Activated CD4-positive, CD25-positive, alpha-beta regulatory T cell (primary cell): ENCODE results near the gene KNCN.

Experiments
- DNase-seq, 4 experiments: peaks; one replicate each; lab custom pipeline; 2025; lab: John Stamatoyannopoulos, UW

Gene KNCN

DNA sequence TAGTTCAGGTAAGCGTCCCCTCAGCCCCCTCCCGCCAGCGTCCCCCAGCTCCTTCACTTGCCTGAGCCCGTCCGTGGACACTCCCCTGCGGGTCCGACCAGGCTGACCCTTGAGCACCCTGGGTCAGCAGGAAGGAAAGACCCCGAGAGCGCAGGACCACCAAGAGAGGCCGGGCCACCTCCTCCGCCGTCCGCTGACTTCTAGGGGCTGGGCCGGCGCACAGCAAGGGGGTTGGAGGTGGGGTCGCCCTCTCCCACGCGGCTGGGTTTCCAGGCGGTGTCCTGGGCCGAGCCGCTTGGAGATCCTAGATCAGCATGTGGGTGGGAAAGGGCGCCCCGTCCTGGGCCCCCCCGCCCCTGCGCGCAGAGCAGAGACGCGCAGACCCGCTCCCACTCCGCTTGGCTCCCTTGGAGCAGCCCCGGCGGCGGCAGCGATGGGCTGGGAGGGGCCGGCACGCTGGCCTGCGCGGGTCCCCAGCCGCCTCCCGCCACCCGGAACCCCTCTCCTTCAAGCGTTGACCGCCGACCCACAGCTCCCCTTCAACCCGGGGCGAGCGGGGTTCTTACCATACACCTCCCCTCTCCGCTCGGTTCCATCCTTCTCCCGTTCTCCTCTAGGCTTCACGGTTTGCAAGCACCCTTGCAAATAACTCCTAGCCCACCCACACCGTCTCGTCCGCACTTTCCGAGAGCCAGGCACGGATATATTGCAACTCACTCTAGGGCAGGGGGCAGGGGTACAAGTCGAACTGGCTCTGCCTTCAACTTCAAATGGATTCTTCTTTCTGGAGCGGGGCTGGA is 7.5 kb downstream of the KNCN start:
- DNase-seq = no peak

GRCh38 chr1:46543382-46543760 is 8.1 kb downstream of the KNCN start:
- no peak for DNase-seq

DNA sequence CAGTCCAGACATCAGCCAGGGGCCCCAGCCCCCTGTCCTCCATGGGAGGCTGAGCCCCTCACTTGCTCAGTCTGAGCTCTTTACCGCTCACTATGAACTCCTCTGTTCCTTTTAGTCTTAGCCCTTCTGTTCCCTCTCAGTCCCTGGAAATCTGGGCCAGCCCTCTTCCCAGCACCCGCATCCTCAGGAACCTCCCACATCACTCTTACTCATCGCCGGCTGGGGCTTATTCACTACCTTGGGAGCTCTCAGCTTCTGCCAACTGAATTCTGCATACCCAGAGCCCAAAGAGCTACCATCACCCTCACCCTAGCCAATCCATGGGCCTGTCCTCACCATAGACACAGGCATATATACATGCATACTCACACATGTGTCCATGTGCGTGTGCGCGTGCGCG is 11.5 kb downstream of the KNCN start:
- no peak for DNase-seq

DNA sequence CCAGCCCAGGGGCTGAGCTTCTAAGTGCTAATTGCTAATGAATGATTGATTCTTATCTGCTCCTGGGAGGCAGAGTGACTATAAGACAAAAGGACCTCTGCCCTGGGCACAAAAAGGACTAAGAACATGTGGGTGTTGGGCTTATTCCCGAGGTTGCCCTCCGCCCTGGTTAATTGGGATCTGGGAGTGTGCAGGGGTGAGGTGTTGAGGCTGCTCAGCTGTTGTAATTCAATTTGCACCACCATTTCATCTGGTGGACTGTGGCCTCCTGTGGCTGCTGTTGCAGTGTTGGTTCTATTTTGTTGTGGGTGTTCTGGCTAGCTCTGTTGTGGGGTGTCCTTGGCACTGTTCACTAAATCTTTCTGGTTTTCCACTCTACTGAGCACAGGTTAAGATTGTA is 13.3 kb downstream of the KNCN start:
- no peak for DNase-seq

- DNase-seq = no peak
These were observed 13.8 kb downstream of the KNCN start for GRCh38 chr1:46537651-46538050.

GRCh38 chr1:46536527-46536926 is 14.9 kb downstream of the KNCN start:
- no peak for DNase-seq

DNA sequence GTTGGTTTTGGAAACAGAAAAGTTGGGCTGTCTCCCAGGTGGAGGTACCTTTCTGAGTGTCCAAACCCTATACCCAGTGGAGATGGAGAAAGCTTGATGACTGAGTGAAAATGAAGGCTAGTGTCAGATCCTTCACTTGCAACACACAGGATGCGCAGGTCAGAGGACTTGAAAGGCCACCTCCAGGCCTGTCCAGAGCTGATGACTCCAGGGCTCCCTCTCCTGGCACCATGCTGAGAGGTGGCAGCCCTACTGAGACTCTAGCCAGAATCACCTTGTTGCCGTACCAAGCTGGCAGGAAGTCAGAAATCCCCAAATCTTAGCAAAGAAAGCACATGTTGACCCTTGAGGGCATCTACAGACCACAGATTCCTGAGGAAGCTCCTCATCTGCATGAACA is 16.4 kb downstream of the KNCN start:
- DNase-seq = no peak

DNA sequence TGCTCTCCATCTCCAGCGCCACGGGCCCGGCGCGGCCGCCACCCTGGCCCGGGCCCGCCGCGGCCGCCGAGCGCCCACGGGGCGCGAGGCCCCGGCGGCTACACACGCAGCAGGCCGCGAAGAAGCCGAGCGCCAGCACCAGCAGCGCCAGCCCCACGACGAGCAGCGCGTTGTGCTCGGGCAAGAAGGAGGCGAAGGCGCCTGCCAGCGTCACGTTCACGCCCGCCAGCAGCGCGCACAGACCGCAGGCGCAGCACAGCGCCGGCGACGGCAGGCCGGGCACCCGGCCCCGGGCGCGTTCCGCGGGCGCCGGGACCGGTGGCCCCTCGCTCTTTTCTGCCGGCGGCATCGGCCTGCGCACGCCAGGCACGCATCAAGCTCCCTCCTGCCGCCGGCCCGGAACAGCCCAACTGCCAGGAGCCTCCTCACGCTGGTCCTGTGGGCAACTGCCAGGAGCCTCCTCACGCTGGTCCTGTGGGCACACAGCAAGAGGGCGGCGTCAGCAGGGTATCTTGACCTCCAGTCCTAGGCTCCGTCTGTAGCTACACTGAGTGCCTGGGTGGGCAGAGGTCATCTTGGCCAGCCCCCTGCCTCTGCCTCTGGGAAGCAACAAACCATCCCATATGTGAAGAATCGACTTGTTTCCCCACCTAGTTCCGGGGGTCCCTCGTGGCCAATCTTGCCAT is 18.1 kb downstream of the KNCN start:
- DNase-seq = peak in 2 of 4 experiments; percentile 16 to 23

DNA sequence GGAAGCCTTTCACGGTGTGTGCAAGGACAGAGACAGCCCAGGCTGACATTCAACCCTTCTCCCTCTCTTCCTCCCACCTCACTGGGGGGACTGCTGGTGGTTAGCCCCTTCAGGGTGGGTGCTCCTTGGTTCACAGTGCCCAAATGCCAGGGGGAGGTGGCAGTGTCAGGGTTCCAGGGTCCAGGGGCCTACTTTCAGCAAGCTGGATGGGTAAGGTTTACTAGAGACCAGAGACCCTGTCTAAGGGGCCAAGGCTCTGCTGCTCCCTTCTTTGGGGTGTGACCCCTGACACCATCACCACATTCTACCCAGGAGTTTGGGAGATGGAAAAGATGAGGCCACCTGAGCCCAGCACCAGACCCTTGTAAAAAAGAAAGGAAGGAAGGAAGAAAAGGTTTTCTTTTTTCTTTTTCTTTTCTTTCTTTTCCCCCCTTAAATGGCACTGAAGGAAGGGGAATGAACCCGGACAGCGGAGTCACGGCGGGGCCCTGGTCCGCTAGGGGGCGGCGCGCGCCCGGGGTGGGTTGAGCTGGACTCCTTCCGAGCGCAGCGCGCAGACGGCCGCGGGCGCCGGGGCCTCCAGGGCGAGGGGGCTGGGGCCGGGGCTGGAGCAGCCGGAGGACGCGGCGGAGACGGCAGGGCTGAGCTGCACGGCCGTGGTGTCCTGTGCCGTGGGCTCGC is 18.8 kb downstream of the KNCN start:
- peak; percentile 42 to 56 (median 52) for DNase-seq

GRCh38 chr1:46532095-46532494 is 19.4 kb downstream of the KNCN start:
- DNase-seq = no peak

- no peak for DNase-seq
These were observed 20.5 kb downstream of the KNCN start for GRCh38 chr1:46530791-46531409.

DNA sequence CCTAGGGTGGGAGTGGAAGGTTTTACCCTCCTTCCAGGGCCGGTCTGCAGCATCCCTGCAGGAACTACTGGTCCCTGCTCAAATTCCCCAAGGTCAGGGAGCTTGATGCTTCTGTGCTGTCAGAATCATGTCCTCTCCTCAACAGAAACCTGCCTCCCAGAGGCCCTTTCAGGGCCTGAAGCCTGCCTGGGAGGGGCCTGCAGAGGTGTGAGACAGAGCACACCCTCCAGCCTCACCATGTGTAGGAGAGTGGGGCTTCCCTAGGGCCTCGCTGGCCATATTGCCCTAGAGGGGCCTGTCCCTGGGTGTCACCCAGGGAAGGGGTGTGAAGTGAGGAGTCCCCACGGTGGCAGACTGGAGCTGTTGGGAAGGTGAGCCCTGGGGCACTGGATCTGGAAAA is 21.1 kb downstream of the KNCN start:
- no peak for DNase-seq

DNA sequence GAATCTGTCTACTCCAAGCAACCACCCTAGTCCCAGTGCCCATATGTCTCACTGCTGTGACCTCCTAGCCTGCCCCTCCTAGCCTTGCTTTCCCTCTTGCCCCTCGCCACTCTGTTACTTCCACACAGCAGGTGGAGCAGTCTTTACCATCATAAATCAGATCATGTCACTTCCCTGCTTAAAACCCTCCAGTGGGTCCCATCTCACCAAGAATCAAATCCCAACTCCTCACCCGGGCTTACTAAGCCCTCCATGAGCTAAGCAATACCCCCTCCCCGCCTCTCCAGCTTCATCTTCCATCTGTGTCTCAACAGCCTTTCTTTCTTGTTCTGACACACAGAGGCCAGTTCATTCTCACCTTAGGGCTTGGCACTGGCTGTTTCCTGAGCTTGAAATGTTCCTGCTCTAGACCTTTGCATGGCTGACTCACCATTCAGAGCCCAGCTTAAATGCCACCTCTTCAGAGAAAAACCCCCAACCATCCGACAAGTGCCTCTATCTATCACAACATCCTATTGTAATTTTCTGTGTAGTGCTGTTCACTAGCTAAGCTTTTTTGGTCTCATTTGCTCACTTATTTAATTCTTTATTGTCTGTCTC is 22.3 kb downstream of the KNCN start:
- DNase-seq = no peak

DNA sequence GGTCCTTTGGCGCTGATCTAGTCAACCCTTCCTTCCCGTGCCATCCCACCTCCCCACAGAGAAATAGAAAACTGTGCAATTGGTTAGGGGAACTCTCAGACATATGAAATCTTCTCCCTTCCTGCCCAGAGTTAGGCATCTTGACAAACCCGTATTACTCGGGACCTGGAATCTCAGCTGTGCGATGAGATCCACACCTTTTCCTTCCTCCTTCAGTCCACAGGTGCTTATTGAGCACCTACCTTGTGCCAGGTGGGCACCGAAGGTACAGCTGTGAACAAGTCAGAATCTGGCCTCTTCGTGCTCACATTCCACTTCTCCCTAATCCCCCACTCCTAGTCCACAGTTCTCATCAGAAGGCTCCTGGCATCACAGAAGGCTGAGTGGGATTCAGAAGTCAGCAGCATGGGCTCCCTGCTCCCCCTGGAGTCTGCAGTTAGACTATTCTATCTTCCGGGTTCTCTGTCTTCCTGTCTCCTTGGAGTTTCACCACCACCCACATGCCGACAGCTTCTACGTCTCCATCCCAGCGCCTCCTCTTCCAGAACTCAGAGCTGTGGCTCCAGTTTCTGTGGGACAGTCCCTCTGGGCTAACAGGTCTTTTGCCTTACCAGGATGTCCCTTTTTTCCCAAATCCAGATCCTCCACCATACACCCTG is 23.0 kb downstream of the KNCN start:
- DNase-seq = no peak

DNA sequence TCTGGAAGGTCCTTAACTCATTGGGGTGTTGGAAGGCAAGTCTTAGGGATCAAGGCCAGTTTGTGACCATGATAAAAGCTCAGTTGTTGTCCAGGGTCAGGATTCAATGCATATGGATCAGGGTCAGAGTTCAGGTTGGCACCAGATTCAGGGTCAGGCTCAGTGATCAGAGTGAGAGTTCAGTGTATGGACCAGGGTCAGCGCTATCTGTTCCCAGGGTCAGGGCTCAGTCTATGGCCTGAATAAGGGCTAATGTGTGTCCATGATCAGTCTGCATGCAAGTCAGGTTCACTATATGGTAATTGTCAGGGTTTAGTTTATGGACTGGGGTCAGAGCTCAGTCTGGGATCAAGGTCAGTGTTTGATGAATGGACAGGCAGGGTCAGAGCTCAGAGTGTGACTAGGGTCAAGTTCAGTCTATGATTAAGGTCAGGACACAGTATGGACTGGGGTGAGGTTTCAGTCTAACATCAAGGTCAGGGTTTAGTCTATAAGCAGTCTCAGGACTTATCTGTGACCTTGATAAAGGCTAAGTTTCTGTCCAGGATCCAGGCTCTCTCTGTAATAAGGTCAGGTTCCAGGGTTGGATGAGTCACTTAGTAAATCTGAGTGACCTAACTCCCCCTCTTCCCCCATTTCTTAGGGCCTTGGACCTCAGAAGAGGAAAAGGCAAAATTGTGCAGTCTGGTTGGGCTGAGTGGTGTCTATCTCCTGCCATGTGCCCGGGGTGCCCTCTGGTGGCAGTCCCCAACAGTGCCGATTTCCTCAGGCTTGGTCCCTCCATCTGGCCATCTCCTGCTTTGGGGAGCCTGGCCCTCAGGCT is 23.8 kb downstream of the KNCN start:
- DNase-seq = peak; percentile 39 to 63 (median 55)

GRCh38 chr1:46526691-46527291 is 24.7 kb downstream of the KNCN start:
- DNase-seq = no peak

GRCh38 chr1:46526013-46526690 is 25.3 kb downstream of the KNCN start:
- no peak for DNase-seq

GRCh38 chr1:46525253-46525983 is 26.0 kb downstream of the KNCN start:
- DNase-seq = no peak

DNA sequence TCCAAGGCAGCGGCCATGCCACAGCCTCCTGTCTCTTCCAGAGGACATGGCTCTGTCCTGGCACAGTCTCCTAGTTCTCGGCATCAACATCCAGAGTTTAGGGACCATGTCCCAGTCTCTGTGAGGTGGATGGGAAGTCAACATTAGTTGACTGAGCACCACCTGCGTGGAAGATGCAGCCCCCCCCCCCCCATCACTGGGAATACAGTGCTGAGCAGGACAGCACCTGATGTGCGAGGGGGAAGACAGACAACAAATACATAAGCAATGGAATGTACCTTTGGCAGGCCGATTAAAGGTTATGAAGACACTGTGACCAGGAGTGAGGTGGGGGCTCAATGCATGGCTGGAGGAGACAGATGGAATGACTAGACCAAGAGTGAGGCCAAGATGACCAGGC is 26.6 kb downstream of the KNCN start:
- DNase-seq = no peak
